ENCODE results near the gene FBXO8.

- TF ChIP-seq CTCF (IDR thresholded peaks at IDR 0.05 in 8 of 11, conservative IDR thresholded peaks at IDR 0.05 in 3 of 11): no peak
- no peak for TF ChIP-seq POLR2AphosphoS5 (IDR thresholded peaks at IDR 0.05)
- no peak for TF ChIP-seq POLR2A (IDR thresholded peaks at IDR 0.05)
These were observed 33.1 kb upstream of the FBXO8 start for GRCh38 chr4:174316546-174316945.

Data from spleen (tissue), 7 donors.